A549 (cell line): ENCODE data around the gene OPCML. TPM values are rescaled to one million over a fixed set of nuclear protein-coding genes. Genes with fewer than 3 reads are reported as not detected.

Source experiments
- ATAC-seq, 2 experiments: fragments of 200-7000 bp in 1 of 2; fragments of >200 bp in 1 of 2; cut with Nextera tagmentation in 1 of 2; cut with Tn5 transposase in 1 of 2; 3 replicates each; pipeline versions ENCODE4 v1.8.0 to v1.9.1; 2018 to 2020; ENCODE audit warnings: mild to moderate bottlenecking in 1 of 2, moderate library complexity in 1 of 2
- CTCF ChIA-PET: fragments of 300-600 bp; sonication (Branson Sonifier 250); formaldehyde crosslinking; extraction: SDS; loops from one replicate; lab custom pipeline; 2021; ENCODE audit warnings: antibody characterized with exemption, inconsistent platforms; lab: Yijun Ruan, JAX
- POLR2A ChIA-PET: fragments of 350-600 bp; formaldehyde crosslinking; extraction: SDS; loops from one replicate; lab custom pipeline; 2021; ENCODE audit warnings: antibody characterized with exemption, inconsistent platforms; lab: Yijun Ruan, JAX
- DNase-seq, 2 experiments: peaks; one replicate each; pipeline versions ENCODE4 v3.0.0 to v3.0.0-alpha.2; 2011 to 2016; ENCODE audit warnings: low read depth in 1 of 2, low spot score in 1 of 2
- FAIRE-seq: peaks from 2 replicates; lab custom pipeline; 2011; peaks lifted over from hg19 to GRCh38; lab: Jason Lieb, UNC
- H3K27ac ChIP-seq, 2 experiments: fragments of >200 bp; sonication (Bioruptor Twin); formaldehyde crosslinking; 3 replicates each; pipeline ENCODE4 v1.5.1; 2016 to 2017
- H3K4me1 ChIP-seq: fragments of >200 bp; sonication (Bioruptor Twin); formaldehyde crosslinking; 3 replicates; pipeline ENCODE4 v1.6.1; 2016
- H3K4me2 ChIP-seq: fragments of >200 bp; sonication (Bioruptor Twin); formaldehyde crosslinking; 3 replicates; pipeline ENCODE4 v1.6.1; 2016
- H3K4me3 ChIP-seq: fragments of >200 bp; sonication (Bioruptor Twin); formaldehyde crosslinking; 3 replicates; pipeline ENCODE4 v1.5.1; 2016
- H3K9me3 ChIP-seq: fragments of >200 bp; sonication (Bioruptor Twin); formaldehyde crosslinking; 3 replicates; pipeline ENCODE4 v1.6.1; 2016
- EHMT2 ChIP-seq: fragments of 200-600 bp; sonication (generic); IDR thresholded peaks from 2 replicates; pipeline ENCODE4 v1.6.1; 2016; ENCODE audit warnings: antibody characterized with exemption, low read depth, mild to moderate bottlenecking, moderate library complexity
- EP300 ChIP-seq, 2 experiments: fragments of >200 bp; sonication (Bioruptor Twin); formaldehyde crosslinking; IDR thresholded peaks; 2 replicates in 1 of 2; 3 replicates in 1 of 2; pipeline ENCODE4 v1.6.1; 2016 to 2017
- ESRRA ChIP-seq: fragments of 150-350 bp; IDR thresholded peaks from 2 replicates; pipeline ENCODE4 v1.6.1; 2014; ENCODE audit warnings: mild to moderate bottlenecking, low read length, borderline replicate concordance
- FOSL2 ChIP-seq, 2 experiments: fragments of 450-650 bp in 1 of 2; fragments of >200 bp in 1 of 2; sonication (Bioruptor Twin) in 1 of 2; formaldehyde crosslinking; IDR thresholded peaks; 2 replicates each; pipeline versions ENCODE4 v1.5.0 to v1.6.1; 2016 to 2020; ENCODE audit warnings: mild to moderate bottlenecking in 1 of 2, moderate library complexity in 1 of 2
- HEYL ChIP-seq: fragments of 250-450 bp; sonication (Bioruptor Pico); IDR thresholded peaks from 2 replicates; pipeline ENCODE4 v1.8.0; 2021; ENCODE audit warnings: mild to moderate bottlenecking, moderate library complexity
- HOXB13 ChIP-seq: fragments of 250-450 bp; sonication (Bioruptor Pico); IDR thresholded peaks from 2 replicates; pipeline ENCODE4 v1.5.0; 2020; ENCODE audit warnings: low read depth, mild to moderate bottlenecking, moderate library complexity
- MAFK ChIP-seq: fragments of 450-650 bp; IDR thresholded peaks from 2 replicates; pipeline ENCODE4 v1.6.1; 2014; ENCODE audit not compliant: partially characterized antibody
- MAZ ChIP-seq: fragments of 150-350 bp; IDR thresholded peaks from 2 replicates; pipeline ENCODE4 v1.6.1; 2014; ENCODE audit warnings: antibody characterized with exemption, low read depth, low read length, borderline replicate concordance
- MYC ChIP-seq: IDR thresholded peaks from 2 replicates; pipeline ENCODE4 v1.6.1; 2012; ENCODE audit warnings: mild to moderate bottlenecking, inconsistent platforms, low read length, improper control_type of control experiment, borderline replicate concordance
- POLR2A ChIP-seq: IDR thresholded peaks from 2 replicates; pipeline ENCODE4 v1.6.1; 2012; ENCODE audit warnings: mild to moderate bottlenecking, low read length
- RFX5 ChIP-seq: fragments of 450-650 bp; IDR thresholded peaks from 2 replicates; pipeline ENCODE4 v1.7.1; 2014; ENCODE audit warnings: antibody characterized with exemption, mild to moderate bottlenecking, moderate library complexity
- SMC3 ChIP-seq: fragments of >200 bp; sonication (Bioruptor Twin); formaldehyde crosslinking; IDR thresholded peaks from 3 replicates; pipeline ENCODE4 v1.6.1; 2018; ENCODE audit warnings: inconsistent platforms
- TFCP2L1 ChIP-seq: fragments of 250-450 bp; sonication (Bioruptor Pico); IDR thresholded peaks from 2 replicates; pipeline ENCODE4 v1.5.0; 2021; ENCODE audit warnings: mild to moderate bottlenecking
- ZC3H11A ChIP-seq: fragments of 450-650 bp; IDR thresholded peaks from 2 replicates; pipeline ENCODE4 v1.6.1; 2014; ENCODE audit warnings: antibody characterized with exemption, mild to moderate bottlenecking
- ZFP36 ChIP-seq: fragments of 450-650 bp; IDR thresholded peaks from 2 replicates; pipeline ENCODE4 v1.6.1; 2014; ENCODE audit warnings: borderline replicate concordance; ENCODE audit not compliant: partially characterized antibody
- WGBS: methylation state at CpG from one replicate; pipeline ENCODE4 v1.1.6; 2017; ENCODE audit errors: missing lambda C conversion rate; 5-methylcytosine and 5-hydroxymethylcytosine counted together
- polyA plus RNA-seq, 4 experiments: library from polyadenylated mRNA; depleted of rRNA in 3 of 4; stranded (reverse); fragments of >200 nt; fragmentation: RNase III in 1 of 4; extraction: RNeasy Plus Mini Kit Qiagen cat#74134 plus additional on column Dnase treatment in 1 of 4; gene quantifications; 2 replicates in 3 of 4; 3 replicates in 1 of 4; pipeline ENCODE4 v1.2.3, GENCODE V29; 2011 to 2017
- TF ChIP-seq, protein P1 (sequence below): IDR thresholded peaks from 2 replicates; pipeline ENCODE4 v1.6.1; 2012; ENCODE audit warnings: low read depth, borderline replicate concordance
- TF ChIP-seq, protein P2 (sequence below): fragments of >200 bp; sonication (Bioruptor Twin); formaldehyde crosslinking; IDR thresholded peaks from 3 replicates; pipeline ENCODE4 v1.6.1; 2016
- TF ChIP-seq, protein P3 (sequence below): IDR thresholded peaks from 2 replicates; pipeline ENCODE4 v1.6.1; 2012
- TF ChIP-seq, protein P4 (sequence below): fragments of 150-350 bp; IDR thresholded peaks from 2 replicates; pipeline ENCODE4 v1.6.1; 2014; ENCODE audit warnings: low read depth, mild to moderate bottlenecking, low read length

OPCML gene
- polyA plus RNA-seq, 2 of the 4 experiments (the other 2 are of a cell fraction), result not detected

DNA sequence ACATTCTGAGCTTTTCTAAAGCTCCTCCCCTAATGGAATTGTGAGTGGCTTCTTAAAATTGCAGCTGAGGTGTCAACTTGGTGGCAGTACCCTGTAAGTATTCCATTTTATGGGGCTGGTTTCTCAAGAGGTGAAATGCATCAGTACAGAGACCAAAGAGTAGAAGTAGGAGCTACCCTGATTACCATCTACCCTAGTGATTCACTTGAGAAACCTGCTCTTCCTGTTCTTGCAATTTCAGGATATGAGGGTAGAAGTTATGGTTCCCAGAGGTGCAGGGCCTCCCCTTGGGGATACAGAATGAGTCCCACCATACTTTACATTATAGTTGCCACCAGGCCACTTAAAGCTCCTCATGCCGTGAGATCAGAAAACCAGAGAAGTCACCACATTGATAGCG is 944.6 kb downstream of the OPCML start:
- H3K27ac ChIP-seq, result no peak overlapping the region
- no peaks in the 10 kb centered on the region for H3K9me3 ChIP-seq
- TF ChIP-seq, protein P1, sequence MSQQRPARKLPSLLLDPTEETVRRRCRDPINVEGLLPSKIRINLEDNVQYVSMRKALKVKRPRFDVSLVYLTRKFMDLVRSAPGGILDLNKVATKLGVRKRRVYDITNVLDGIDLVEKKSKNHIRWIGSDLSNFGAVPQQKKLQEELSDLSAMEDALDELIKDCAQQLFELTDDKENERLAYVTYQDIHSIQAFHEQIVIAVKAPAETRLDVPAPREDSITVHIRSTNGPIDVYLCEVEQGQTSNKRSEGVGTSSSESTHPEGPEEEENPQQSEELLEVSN, result no peak
- 0% methylated on average over 2 of the region's 2 CpGs for WGBS
- H3K4me1 ChIP-seq, result no peaks in the 10 kb centered on the region
- no peak for FAIRE-seq
- ATAC-seq, result no peak
- H3K4me2 ChIP-seq, result no peak overlapping the region
- POLR2A ChIA-PET, result no interaction called here
- DNase-seq, result no peak
- H3K4me3 ChIP-seq, result no peak overlapping the region
- CTCF ChIA-PET, result no interaction called here

DNA sequence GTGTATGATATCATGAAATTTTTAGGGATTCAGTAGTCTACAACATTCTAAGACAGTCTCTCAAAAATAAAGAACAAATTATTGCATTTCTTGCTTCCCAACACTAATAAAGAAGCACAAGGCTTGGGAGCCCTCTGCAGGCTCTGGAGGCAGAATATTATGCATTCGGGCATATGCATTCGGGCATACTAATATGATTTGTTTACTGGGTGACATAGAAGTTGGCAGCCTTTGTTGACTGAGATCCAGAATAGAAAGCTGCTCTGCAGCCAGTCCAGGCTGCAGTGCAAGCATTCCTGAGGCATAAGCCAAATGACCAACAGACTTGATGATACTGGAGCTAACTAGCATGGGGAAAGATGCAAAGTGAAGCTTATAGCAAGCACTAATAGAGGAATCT is 945.5 kb downstream of the OPCML start:
- no peaks in the 10 kb centered on the region for H3K4me1 ChIP-seq
- no peak overlapping the region for H3K4me3 ChIP-seq
- H3K27ac ChIP-seq, result no peak overlapping the region
- CTCF ChIA-PET, result no interaction called here
- ATAC-seq (no peak), DNase-seq (no peak), FAIRE-seq (no peak)
- no peaks in the 10 kb centered on the region for H3K9me3 ChIP-seq
- WGBS, result 4% methylated on average over 2 of the region's 2 CpGs
- POLR2A ChIA-PET, result no interaction called here
- TF ChIP-seq ESRRA (no peak), POLR2A (no peak), MYC (no peak), TFCP2L1 (CRISPR knock-in tag) (no peak), MAZ (no peak), HOXB13 (CRISPR knock-in tag) (no peak), SMC3 (no peak), ZC3H11A (no peak), RFX5 (no peak), ZFP36 (no peak), MAFK (no peak), EHMT2 (no peak)
- TF ChIP-seq, protein P2, sequence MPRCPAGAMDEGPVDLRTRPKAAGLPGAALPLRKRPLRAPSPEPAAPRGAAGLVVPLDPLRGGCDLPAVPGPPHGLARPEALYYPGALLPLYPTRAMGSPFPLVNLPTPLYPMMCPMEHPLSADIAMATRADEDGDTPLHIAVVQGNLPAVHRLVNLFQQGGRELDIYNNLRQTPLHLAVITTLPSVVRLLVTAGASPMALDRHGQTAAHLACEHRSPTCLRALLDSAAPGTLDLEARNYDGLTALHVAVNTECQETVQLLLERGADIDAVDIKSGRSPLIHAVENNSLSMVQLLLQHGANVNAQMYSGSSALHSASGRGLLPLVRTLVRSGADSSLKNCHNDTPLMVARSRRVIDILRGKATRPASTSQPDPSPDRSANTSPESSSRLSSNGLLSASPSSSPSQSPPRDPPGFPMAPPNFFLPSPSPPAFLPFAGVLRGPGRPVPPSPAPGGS, result no peak
- TF ChIP-seq, protein P3, sequence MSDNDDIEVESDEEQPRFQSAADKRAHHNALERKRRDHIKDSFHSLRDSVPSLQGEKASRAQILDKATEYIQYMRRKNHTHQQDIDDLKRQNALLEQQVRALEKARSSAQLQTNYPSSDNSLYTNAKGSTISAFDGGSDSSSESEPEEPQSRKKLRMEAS, result no peak
- no peak overlapping the region for H3K4me2 ChIP-seq

DNA sequence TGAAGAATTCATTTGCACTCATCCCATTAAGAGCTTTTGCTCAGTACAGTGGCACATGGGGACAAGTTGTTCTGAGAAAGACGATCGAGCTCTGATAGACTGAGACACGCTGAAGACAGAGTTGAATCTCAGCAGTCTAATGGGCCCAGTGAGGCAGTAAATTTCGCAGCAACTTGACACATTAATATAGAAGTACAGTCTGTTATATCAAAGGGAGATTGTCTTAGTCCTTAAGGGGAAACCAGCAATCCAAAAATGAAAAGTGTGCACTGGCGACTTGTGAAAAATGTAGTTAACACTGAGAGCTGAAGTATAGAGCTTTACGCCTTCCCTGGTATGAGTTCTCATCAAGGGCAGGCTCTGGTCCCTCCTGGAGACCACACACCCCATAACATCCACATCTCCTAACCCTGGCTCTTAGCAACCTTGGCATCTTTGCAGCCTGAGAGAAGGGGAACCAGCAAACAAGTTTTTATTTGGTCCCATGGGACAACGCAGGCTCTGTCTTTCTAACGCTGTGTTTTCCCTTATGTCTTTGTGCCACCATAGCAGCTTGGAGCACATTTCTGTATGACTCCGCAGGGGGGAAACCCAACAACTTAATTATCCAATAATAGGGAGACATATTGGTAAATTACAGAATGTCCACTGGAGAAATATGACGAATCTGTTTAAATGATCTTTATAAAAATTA is 952.5 kb downstream of the OPCML start:
- ChIA-PET POLR2A (no interaction called here), CTCF (no interaction called here)
- no peaks in the 10 kb centered on the region for H3K4me1 ChIP-seq
- no peak overlapping the region for H3K27ac ChIP-seq
- H3K4me3 ChIP-seq, result no peak overlapping the region
- no peak overlapping the region for H3K4me2 ChIP-seq
- DNase-seq, result no peak
- 15% methylated on average over 10 of the region's 10 CpGs for WGBS
- TF ChIP-seq FOSL2 (IDR thresholded peaks at IDR 0.05) (no peak), FOSL2 (CRISPR knock-in tag; IDR thresholded peaks at IDR 0.05) (no peak), HEYL (CRISPR knock-in tag) (no peak), EP300 (IDR thresholded peaks at IDR 0.05) (no peak), MYC (no peak)
- TF ChIP-seq, protein P4, sequence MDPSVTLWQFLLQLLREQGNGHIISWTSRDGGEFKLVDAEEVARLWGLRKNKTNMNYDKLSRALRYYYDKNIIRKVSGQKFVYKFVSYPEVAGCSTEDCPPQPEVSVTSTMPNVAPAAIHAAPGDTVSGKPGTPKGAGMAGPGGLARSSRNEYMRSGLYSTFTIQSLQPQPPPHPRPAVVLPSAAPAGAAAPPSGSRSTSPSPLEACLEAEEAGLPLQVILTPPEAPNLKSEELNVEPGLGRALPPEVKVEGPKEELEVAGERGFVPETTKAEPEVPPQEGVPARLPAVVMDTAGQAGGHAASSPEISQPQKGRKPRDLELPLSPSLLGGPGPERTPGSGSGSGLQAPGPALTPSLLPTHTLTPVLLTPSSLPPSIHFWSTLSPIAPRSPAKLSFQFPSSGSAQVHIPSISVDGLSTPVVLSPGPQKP, result no peak
- FAIRE-seq, result no peak
- ATAC-seq, result no peak
- H3K9me3 ChIP-seq, result no peaks in the 10 kb centered on the region
